SK-N-DZ (cell line): ENCODE results near the gene THTPA.

Experiments used
- DNase-seq: peaks from one replicate; pipeline ENCODE4 v3.0.0-alpha.2; 2015; ENCODE audit warnings: low spot score

Gene THTPA

GRCh38 chr14:23551266-23552028 is 4.6 kb upstream of the THTPA start, which contains the start of gene ZFHX2:
TSS of gene ZFHX2 (minus strand) at chr14:23551765. CDS start at chr14:23535325, 16,440 bp downstream.
- DNase-seq, result peak; percentile 95

GRCh38 chr14:23555533-23555881 is 564 bp upstream of the THTPA start:
- no peak for DNase-seq

- no peak for DNase-seq
These were observed 799 bp downstream of the THTPA start for GRCh38 chr14:23556700-23557440.

GRCh38 chr14:23557521-23557920 is 1.4 kb downstream of the THTPA start:
- no peak for DNase-seq

GRCh38 chr14:23557946-23558345 is 1.9 kb downstream of the THTPA start:
- no peak for DNase-seq

GRCh38 chr14:23558346-23559009 is 2.4 kb downstream of the THTPA start:
- DNase-seq, result no peak

GRCh38 chr14:23559010-23559925 is 3.2 kb downstream of the THTPA start:
- peak; percentile 63 for DNase-seq

- no peak for DNase-seq
These were observed 4.0 kb downstream of the THTPA start for GRCh38 chr14:23559926-23560520.

- DNase-seq, result no peak
These were observed 5.2 kb downstream of the THTPA start for GRCh38 chr14:23561259-23561658.

- DNase-seq, result no peak
These were observed 6.1 kb downstream of the THTPA start for GRCh38 chr14:23561873-23562821.

GRCh38 chr14:23562822-23563472 is 6.9 kb downstream of the THTPA start:
- peak; percentile 72 for DNase-seq

- no peak for DNase-seq
These were observed 7.6 kb downstream of the THTPA start for GRCh38 chr14:23563473-23564180.

GRCh38 chr14:23564181-23564812 is 8.2 kb downstream of the THTPA start:
- no peak for DNase-seq

- DNase-seq, result no peak
These were observed 8.8 kb downstream of the THTPA start for GRCh38 chr14:23564876-23565275.

GRCh38 chr14:23565626-23566025 is 9.6 kb downstream of the THTPA start:
- DNase-seq, result no peak

GRCh38 chr14:23566112-23566777 is 10.2 kb downstream of the THTPA start:
- no peak for DNase-seq

- no peak for DNase-seq
These were observed 10.7 kb downstream of the THTPA start for GRCh38 chr14:23566778-23567185.
